Astrocyte (in vitro differentiated cells and primary cell): ENCODE data around the gene OR10K2. TPM values are rescaled to one million over a fixed set of nuclear protein-coding genes. Genes with fewer than 3 reads are reported as not detected.

ENCODE experiments used
- DNase-seq: peaks from one replicate; pipeline ENCODE4 v3.0.0-alpha.2; 2010; ENCODE audit warnings: low read depth
- FAIRE-seq: peaks from 2 replicates; lab custom pipeline; 2011; peaks lifted over from hg19 to GRCh38; lab: Jason Lieb, UNC
- H2AFZ ChIP-seq: 2 replicates; pipeline ENCODE4 v1.6.0; 2012; ENCODE audit warnings: low read depth, low read length, inconsistent platforms
- H3K27ac ChIP-seq: 2 replicates; pipeline ENCODE4 v1.5.1; 2011; ENCODE audit warnings: low read depth, low read length, inconsistent platforms
- H3K27me3 ChIP-seq: 2 replicates; pipeline ENCODE4 v1.6.0; 2011; ENCODE audit warnings: low read length, inconsistent platforms; ENCODE audit not compliant: insufficient read depth
- H3K36me3 ChIP-seq: 2 replicates; pipeline ENCODE4 v1.5.1; 2011; ENCODE audit warnings: low read length, inconsistent platforms; ENCODE audit not compliant: insufficient read depth
- H3K4me1 ChIP-seq: 2 replicates; pipeline ENCODE4 v1.5.1; 2011; ENCODE audit warnings: low read length, inconsistent platforms; ENCODE audit not compliant: insufficient read depth
- H3K4me2 ChIP-seq: 2 replicates; pipeline ENCODE4 v1.6.0; 2012; ENCODE audit warnings: low read length, inconsistent platforms
- H3K4me3 ChIP-seq: 2 replicates; pipeline ENCODE4 v1.5.1; 2011; ENCODE audit warnings: low read depth, mild to moderate bottlenecking, low read length, inconsistent platforms; ENCODE audit not compliant: insufficient read depth
- H3K79me2 ChIP-seq: 2 replicates; pipeline ENCODE4 v1.6.0; 2012; ENCODE audit warnings: mild to moderate bottlenecking, low read length, inconsistent platforms; ENCODE audit not compliant: insufficient read depth
- H3K9ac ChIP-seq: 2 replicates; pipeline ENCODE4 v1.6.0; 2012; ENCODE audit warnings: mild to moderate bottlenecking, low read length, inconsistent platforms
- H3K9me3 ChIP-seq: 2 replicates; pipeline ENCODE4 v1.5.1; 2012; ENCODE audit warnings: low read depth, mild to moderate bottlenecking, low read length, inconsistent platforms; ENCODE audit not compliant: insufficient read depth
- H4K20me1 ChIP-seq: 2 replicates; pipeline ENCODE4 v1.6.0; 2012; ENCODE audit warnings: low read length, inconsistent platforms; ENCODE audit not compliant: insufficient read depth
- H3K27ac Mint-ChIP-seq: one replicate; pipeline ENCODE4 v1.8.0; 2021; ENCODE audit warnings: mild to moderate bottlenecking, mixed read lengths; ENCODE audit not compliant: unreplicated experiment
- H3K27me3 Mint-ChIP-seq: one replicate; pipeline ENCODE4 v1.8.0; 2021; ENCODE audit warnings: low read depth, mixed read lengths; ENCODE audit not compliant: unreplicated experiment
- H3K36me3 Mint-ChIP-seq: one replicate; pipeline ENCODE4 v1.8.0; 2021; ENCODE audit warnings: low read depth, mixed read lengths; ENCODE audit not compliant: unreplicated experiment
- H3K4me1 Mint-ChIP-seq: one replicate; pipeline ENCODE4 v1.8.0; 2021; ENCODE audit warnings: low read depth, mixed read lengths; ENCODE audit not compliant: unreplicated experiment
- H3K4me3 Mint-ChIP-seq: one replicate; pipeline ENCODE4 v1.8.0; 2021; ENCODE audit warnings: mild to moderate bottlenecking, moderate library complexity, mixed read lengths; ENCODE audit not compliant: unreplicated experiment
- H3K9me3 Mint-ChIP-seq: one replicate; pipeline ENCODE4 v1.8.0; 2021; ENCODE audit warnings: mild to moderate bottlenecking, mixed read lengths; ENCODE audit not compliant: unreplicated experiment
- EZH2 ChIP-seq: IDR thresholded peaks from 2 replicates; pipeline ENCODE4 v1.6.1; 2012; ENCODE audit warnings: mild to moderate bottlenecking, low read length, inconsistent platforms; ENCODE audit not compliant: insufficient read depth
- total RNA-seq: library from RNA; stranded (reverse); gene quantifications from 2 replicates; pipeline ENCODE4 v1.2.1, GENCODE V29; 2021
- TF ChIP-seq, protein P1 (sequence below): IDR thresholded peaks from 2 replicates; pipeline ENCODE4 v1.5.1; 2011; ENCODE audit warnings: low read depth, mild to moderate bottlenecking, inconsistent platforms, low read length, moderate library complexity; ENCODE audit not compliant: insufficient read depth

OR10K2 gene
- total RNA-seq, 1 donor from 2014 or later, result not detected

DNA sequence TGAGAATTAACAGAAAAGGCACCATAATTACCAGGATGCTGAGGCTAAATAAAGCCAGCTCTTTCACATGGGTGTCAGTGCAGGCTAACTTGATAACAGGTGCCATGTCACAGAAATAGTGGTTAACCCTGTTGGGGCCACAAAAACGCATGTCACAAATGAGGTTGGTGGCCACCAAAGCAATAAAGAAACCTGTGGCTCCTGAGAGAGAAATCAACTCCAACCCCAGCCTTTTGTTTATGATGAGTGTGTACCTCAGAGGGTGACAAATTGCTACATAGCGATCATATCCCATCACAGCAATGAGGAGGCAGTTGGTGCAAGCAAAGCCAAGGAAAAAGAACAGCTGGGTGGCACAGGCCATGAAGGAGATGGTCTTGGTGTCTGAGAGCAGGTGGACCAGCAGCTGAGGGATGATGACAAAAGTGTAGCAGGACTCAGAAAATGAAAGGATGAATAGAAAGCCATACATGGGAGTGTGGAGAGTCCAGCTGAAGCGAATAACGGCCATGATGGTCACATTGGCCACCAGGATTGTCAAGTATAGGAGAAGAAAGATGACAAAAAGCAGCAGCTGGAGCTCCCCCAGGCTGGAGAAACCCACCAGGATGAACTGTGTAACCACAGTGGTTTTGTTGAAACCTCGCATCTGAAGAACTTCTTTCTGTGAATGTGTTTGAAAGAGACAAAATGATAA lies 27.1 kb downstream of the OR10K2 start, which contains the start of gene OR10T2:
OR10T2 (minus strand) TSS at position 649 of the 697 bp plus-strand sequence; CDS start at position 649, 0 bp downstream.
- no peaks in the 10 kb centered on the region for H3K9me3 Mint-ChIP-seq
- H3K4me3 Mint-ChIP-seq, result no peak within 1 kb of the TSS
- no peak within 1 kb of the TSS for H3K27ac ChIP-seq
- FAIRE-seq (no peak), DNase-seq (no peak)
- no peak within 1 kb of the TSS for H2AFZ ChIP-seq
- H4K20me1 ChIP-seq, result no peaks in the 10 kb centered on the region
- H3K9me3 ChIP-seq, result no peaks in the 10 kb centered on the region
- H3K27me3 ChIP-seq, result no peaks in the 10 kb centered on the region
- no peaks in the 10 kb centered on the region for H3K4me1 Mint-ChIP-seq
- no peak within 1 kb of the TSS for H3K4me3 ChIP-seq
- H3K36me3 Mint-ChIP-seq, result no peaks in the 10 kb centered on the region
- H3K79me2 ChIP-seq, result no peaks in the 10 kb centered on the region
- no peaks in the 10 kb centered on the region for H3K4me1 ChIP-seq
- H3K4me2 ChIP-seq, result no peak within 1 kb of the TSS
- H3K27me3 Mint-ChIP-seq, result no peaks in the 10 kb centered on the region
- no peak within 1 kb of the TSS for H3K9ac ChIP-seq
- H3K36me3 ChIP-seq, result no peaks in the 10 kb centered on the region
- TF ChIP-seq EZH2, result no peak
- TF ChIP-seq, protein P1, sequence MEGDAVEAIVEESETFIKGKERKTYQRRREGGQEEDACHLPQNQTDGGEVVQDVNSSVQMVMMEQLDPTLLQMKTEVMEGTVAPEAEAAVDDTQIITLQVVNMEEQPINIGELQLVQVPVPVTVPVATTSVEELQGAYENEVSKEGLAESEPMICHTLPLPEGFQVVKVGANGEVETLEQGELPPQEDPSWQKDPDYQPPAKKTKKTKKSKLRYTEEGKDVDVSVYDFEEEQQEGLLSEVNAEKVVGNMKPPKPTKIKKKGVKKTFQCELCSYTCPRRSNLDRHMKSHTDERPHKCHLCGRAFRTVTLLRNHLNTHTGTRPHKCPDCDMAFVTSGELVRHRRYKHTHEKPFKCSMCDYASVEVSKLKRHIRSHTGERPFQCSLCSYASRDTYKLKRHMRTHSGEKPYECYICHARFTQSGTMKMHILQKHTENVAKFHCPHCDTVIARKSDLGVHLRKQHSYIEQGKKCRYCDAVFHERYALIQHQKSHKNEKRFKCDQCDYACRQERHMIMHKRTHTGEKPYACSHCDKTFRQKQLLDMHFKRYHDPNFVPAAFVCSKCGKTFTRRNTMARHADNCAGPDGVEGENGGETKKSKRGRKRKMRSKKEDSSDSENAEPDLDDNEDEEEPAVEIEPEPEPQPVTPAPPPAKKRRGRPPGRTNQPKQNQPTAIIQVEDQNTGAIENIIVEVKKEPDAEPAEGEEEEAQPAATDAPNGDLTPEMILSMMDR, result no peak
- no peak within 1 kb of the TSS for H3K27ac Mint-ChIP-seq

DNA sequence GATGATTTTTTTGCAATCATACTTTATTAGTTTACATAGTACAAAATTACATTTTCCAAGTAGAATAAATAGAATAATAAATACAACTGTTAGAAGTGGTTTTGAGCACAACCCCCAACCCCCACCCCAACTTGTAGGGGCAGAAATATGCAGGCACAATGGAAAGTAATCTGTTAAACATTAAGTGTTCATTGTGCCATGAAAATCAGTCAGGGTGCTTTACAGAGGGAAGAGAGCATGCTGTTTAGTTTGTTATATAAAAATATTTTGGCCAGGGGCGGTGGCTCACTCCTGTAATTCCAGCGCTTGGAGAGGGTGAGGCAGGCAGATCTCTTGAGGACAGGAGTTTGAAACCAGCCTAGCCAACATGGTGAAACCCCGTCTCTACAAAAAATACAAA lies 29.4 kb downstream of the OR10K2 start:
- Histone ChIP-seq H3K27ac (no peak overlapping the region), H3K79me2 (no peaks in the 10 kb centered on the region), H3K9me3 (no peaks in the 10 kb centered on the region), H3K36me3 (no peaks in the 10 kb centered on the region), H3K4me2 (no peak overlapping the region), H3K27me3 (no peaks in the 10 kb centered on the region), H3K4me3 (no peak overlapping the region), H4K20me1 (no peaks in the 10 kb centered on the region), H2AFZ (no peak overlapping the region), H3K4me1 (no peaks in the 10 kb centered on the region), H3K9ac (no peak overlapping the region)
- TF ChIP-seq, protein P1, result no peak
- no peak for TF ChIP-seq EZH2
- Mint-ChIP-seq H3K36me3 (no peaks in the 10 kb centered on the region), H3K4me3 (no peak overlapping the region), H3K27ac (no peak overlapping the region), H3K4me1 (peaks cover 3% of the 10 kb centered on the region), H3K27me3 (no peaks in the 10 kb centered on the region), H3K9me3 (no peaks in the 10 kb centered on the region)
- FAIRE-seq, result no peak
- no peak for DNase-seq

DNA sequence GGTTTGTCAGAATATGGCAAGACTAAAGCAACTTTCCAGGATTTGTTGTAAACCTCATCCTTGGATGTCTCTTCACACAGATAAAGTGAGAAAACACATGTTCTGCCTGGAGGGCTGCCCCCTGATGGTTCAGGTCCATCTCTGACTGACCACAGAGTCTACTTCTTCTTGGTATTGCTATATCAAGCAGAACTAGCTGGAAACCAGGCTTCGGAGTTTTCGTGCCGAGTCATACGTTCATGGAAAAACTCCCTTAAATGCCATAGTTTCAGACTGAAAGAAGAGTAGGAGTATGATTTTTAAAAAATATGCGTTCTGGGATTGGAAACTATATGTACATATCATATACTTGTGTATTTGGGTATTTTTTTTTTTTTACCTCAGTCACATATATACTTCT lies 32.6 kb downstream of the OR10K2 start:
- no peak for TF ChIP-seq EZH2
- TF ChIP-seq, protein P1, result no peak
- Histone ChIP-seq H3K4me3 (no peak overlapping the region), H4K20me1 (no peaks in the 10 kb centered on the region), H3K79me2 (no peaks in the 10 kb centered on the region), H3K27ac (no peak overlapping the region), H2AFZ (no peak overlapping the region), H3K4me2 (no peak overlapping the region), H3K9ac (no peak overlapping the region), H3K27me3 (no peaks in the 10 kb centered on the region), H3K36me3 (no peaks in the 10 kb centered on the region), H3K9me3 (no peaks in the 10 kb centered on the region), H3K4me1 (no peaks in the 10 kb centered on the region)
- DNase-seq (no peak), FAIRE-seq (no peak)
- Mint-ChIP-seq H3K36me3 (no peaks in the 10 kb centered on the region), H3K4me1 (peaks cover 9% of the 10 kb centered on the region), H3K4me3 (no peak overlapping the region), H3K9me3 (no peaks in the 10 kb centered on the region), H3K27me3 (no peaks in the 10 kb centered on the region), H3K27ac (no peak overlapping the region)
